DOHH2 (cell line): ENCODE data around the gene FKBP10.
A peak's percentile ranks its signal among the peaks of the same experiment; 100 is the strongest.
"Not testable (repeated sequence)": the region's sequence is repeated elsewhere in the genome, so short reads cannot be mapped to it uniquely, and the experiment has no call there.

Experiments
- H3F3A ChIP-seq: fragments of 200-600 bp; sonication (generic), shearing (Covaris generic); 2 replicates; pipeline ENCODE4 v1.6.0; 2016; ENCODE audit warnings: antibody characterized with exemption, mild to moderate bottlenecking; ENCODE audit not compliant: control insufficient read depth, insufficient read depth
- H3K27ac ChIP-seq: fragments of 200-600 bp; sonication (generic); 2 replicates; pipeline ENCODE4 v1.5.1; 2014; ENCODE audit warnings: low read depth, mild to moderate bottlenecking, low read length, moderate library complexity
- H3K27me3 ChIP-seq: fragments of 200-600 bp; sonication (generic); 2 replicates; pipeline ENCODE4 v1.6.1; 2014; ENCODE audit warnings: mild to moderate bottlenecking, low read length, mixed read lengths; ENCODE audit not compliant: control insufficient read depth
- H3K36me3 ChIP-seq: fragments of 200-600 bp; sonication (generic); 2 replicates; pipeline ENCODE4 v1.6.1; 2014; ENCODE audit warnings: mild to moderate bottlenecking, low read length, moderate library complexity, mixed read lengths; ENCODE audit not compliant: control insufficient read depth
- H3K4me1 ChIP-seq: fragments of 200-600 bp; sonication (generic); 2 replicates; pipeline ENCODE4 v1.6.1; 2014; ENCODE audit warnings: mild to moderate bottlenecking, low read length, mixed read lengths; ENCODE audit not compliant: control insufficient read depth
- H3K4me2 ChIP-seq: fragments of 200-600 bp; sonication (generic); 2 replicates; pipeline ENCODE4 v1.6.0; 2014; ENCODE audit warnings: mild to moderate bottlenecking, low read length, moderate library complexity
- H3K4me3 ChIP-seq: fragments of 200-600 bp; sonication (generic); 2 replicates; pipeline ENCODE4 v1.5.1; 2014; ENCODE audit warnings: mild to moderate bottlenecking, low read length, mixed read lengths
- H3K79me2 ChIP-seq: fragments of 200-600 bp; sonication (generic); 2 replicates; pipeline ENCODE4 v1.6.1; 2014; ENCODE audit warnings: mild to moderate bottlenecking, low read length, mixed read lengths; ENCODE audit not compliant: control insufficient read depth
- H3K9me2 ChIP-seq: fragments of 200-600 bp; sonication (generic); replicated peaks from 2 replicates; pipeline ENCODE4 v1.6.1; 2014; ENCODE audit warnings: mild to moderate bottlenecking, low read length, mixed read lengths; ENCODE audit not compliant: control insufficient read depth
- H3K9me3 ChIP-seq: fragments of 200-600 bp; sonication (generic); 2 replicates; pipeline ENCODE4 v1.6.1; 2014; ENCODE audit warnings: antibody characterized with exemption, low read length, mixed read lengths; ENCODE audit not compliant: control insufficient read depth, insufficient read depth
- H4K20me1 ChIP-seq: fragments of 200-600 bp; sonication (generic); 2 replicates; pipeline ENCODE4 v1.6.0; 2014; ENCODE audit warnings: low read depth, mild to moderate bottlenecking, antibody characterized with exemption, low read length, moderate library complexity; ENCODE audit not compliant: control insufficient read depth, insufficient read depth
- CTCF ChIP-seq: fragments of 200-600 bp; sonication (generic); IDR thresholded peaks from one replicate; pipeline ENCODE4 v1.5.1; 2014; ENCODE audit warnings: antibody characterized with exemption, mild to moderate bottlenecking, low read depth, low read length; ENCODE audit not compliant: poor library complexity, severe bottlenecking
- EZH2phosphoT487 ChIP-seq: fragments of 200-600 bp; sonication (generic); IDR thresholded peaks from 2 replicates; pipeline ENCODE4 v1.6.1; 2017; ENCODE audit warnings: borderline replicate concordance, mild to moderate bottlenecking, antibody characterized with exemption, low read length, moderate library complexity, mixed read lengths

FKBP10 gene

GRCh38 chr17:41844971-41845370, 32.2 kb downstream of the FKBP10 start:
- H3K4me2 ChIP-seq, result no peak overlapping the region
- H3K9me3 ChIP-seq, result no peaks in the 10 kb centered on the region
- no peak overlapping the region for H3K27ac ChIP-seq
- no peaks in the 10 kb centered on the region for H3K27me3 ChIP-seq
- peaks cover 23% of the 10 kb centered on the region for H3K4me1 ChIP-seq
- H3F3A ChIP-seq, result peaks cover 12% of the 10 kb centered on the region
- no peaks in the 10 kb centered on the region for H3K9me2 ChIP-seq
- TF ChIP-seq EZH2phosphoT487 (no peak), CTCF (no peak)
- H4K20me1 ChIP-seq, result no peaks in the 10 kb centered on the region
- H3K4me3 ChIP-seq, result no peak overlapping the region
- H3K36me3 ChIP-seq, result peaks cover 4% of the 10 kb centered on the region
- peaks cover 32% of the 10 kb centered on the region for H3K79me2 ChIP-seq

GRCh38 chr17:41848788-41849187, 36.0 kb downstream of the FKBP10 start:
- peaks cover 27% of the 10 kb centered on the region for H3K36me3 ChIP-seq
- peak overlapping the region; percentile 64 for H3K4me2 ChIP-seq
- H3F3A ChIP-seq, result peaks cover 30% of the 10 kb centered on the region
- peak overlapping the region; percentile 56 for H3K4me3 ChIP-seq
- no peak for TF ChIP-seq CTCF
- TF ChIP-seq EZH2phosphoT487, result no peak
- H3K4me1 ChIP-seq, result peaks cover 55% of the 10 kb centered on the region
- no peaks in the 10 kb centered on the region for H3K9me3 ChIP-seq
- no peaks in the 10 kb centered on the region for H3K9me2 ChIP-seq
- H3K27me3 ChIP-seq, result no peaks in the 10 kb centered on the region
- peak overlapping the region; percentile 72 for H3K27ac ChIP-seq
- H4K20me1 ChIP-seq, result no peaks in the 10 kb centered on the region; the same call in 1 of the 2 replicates
- peaks cover 70% of the 10 kb centered on the region for H3K79me2 ChIP-seq

- TF ChIP-seq EZH2phosphoT487, result no peak
- TF ChIP-seq CTCF, result no peak
- Histone ChIP-seq H3K9me3 (no peaks in the 10 kb centered on the region), H3K4me3 (peak overlapping the region; percentile 56), H3K27me3 (no peaks in the 10 kb centered on the region), H3K27ac (peak overlapping the region; percentile 72), H3K36me3 (peaks cover 34% of the 10 kb centered on the region), H3K4me2 (peak overlapping the region; percentile 64), H3K79me2 (peaks cover 76% of the 10 kb centered on the region), H4K20me1 (peaks cover 3% of the 10 kb centered on the region), H3F3A (peaks cover 36% of the 10 kb centered on the region), H3K9me2 (no peaks in the 10 kb centered on the region), H3K4me1 (peaks cover 55% of the 10 kb centered on the region)
Observed at GRCh38 chr17:41849251-41849990, 36.6 kb downstream of the FKBP10 start.

- Histone ChIP-seq H3K79me2 (peaks cover 96% of the 10 kb centered on the region), H3K36me3 (peaks cover 41% of the 10 kb centered on the region), H3K4me3 (peak overlapping the region; percentile 56), H3K27ac (peak overlapping the region; percentile 72), H3K4me1 (peaks cover 55% of the 10 kb centered on the region), H3K4me2 (peak overlapping the region; percentile 64), H3F3A (peaks cover 39% of the 10 kb centered on the region)
- H3K9me3 ChIP-seq, H3K27me3 ChIP-seq, H4K20me1 ChIP-seq, H3K9me2 ChIP-seq: not testable (repeated sequence)
Observed at GRCh38 chr17:41851382-41851781, 38.6 kb downstream of the FKBP10 start.
